ENCODE results near the gene SLC17A3.

SLC17A3 gene

GRCh38 chr6:25835442-25836283, 38.4 kb downstream of the SLC17A3 start:
- no peak for DNase-seq

- DNase-seq, result no peak
These were observed 39.1 kb downstream of the SLC17A3 start for GRCh38 chr6:25834950-25835349.

GRCh38 chr6:25833136-25833535, 40.9 kb downstream of the SLC17A3 start:
- DNase-seq, result no peak

- DNase-seq, result no peak
These were observed 41.4 kb downstream of the SLC17A3 start for GRCh38 chr6:25832670-25833069.

GRCh38 chr6:25832307-25832662, 41.8 kb downstream of the SLC17A3 start:
- DNase-seq, result no peak

- no peak for DNase-seq
These were observed 42.3 kb downstream of the SLC17A3 start, which contains the start of gene SLC17A1 for GRCh38 chr6:25831532-25832306. Gene SLC17A1 (minus strand): TSS chr6:25832052. CDS start chr6:25830557, 1,495 bp downstream.

GRCh38 chr6:25830458-25830857, 43.6 kb downstream of the SLC17A3 start:
- no peak for DNase-seq

GRCh38 chr6:25829375-25829774, 44.7 kb downstream of the SLC17A3 start:
- no peak for DNase-seq

GRCh38 chr6:25821341-25821740, 52.7 kb downstream of the SLC17A3 start:
- DNase-seq, result no peak

GRCh38 chr6:25816252-25816651, 57.8 kb downstream of the SLC17A3 start:
- DNase-seq, result no peak

GRCh38 chr6:25815194-25815593, 58.8 kb downstream of the SLC17A3 start:
- DNase-seq, result no peak

GRCh38 chr6:25804804-25805203, 69.2 kb downstream of the SLC17A3 start:
- DNase-seq, result no peak

- DNase-seq, result no peak
These were observed 72.6 kb downstream of the SLC17A3 start for GRCh38 chr6:25801436-25801835.
